NT2/D1 (cell line): ENCODE data around the gene PNMA8A.

Source experiments
- DNase-seq: peaks from one replicate; pipeline ENCODE4 v3.0.0-alpha.2; 2011; ENCODE audit warnings: low read depth, low spot score
- H3K27me3 ChIP-seq: 2 replicates; pipeline ENCODE4 v1.6.0; 2011; ENCODE audit warnings: mild to moderate bottlenecking; ENCODE audit not compliant: insufficient read length, insufficient read depth
- H3K36me3 ChIP-seq: 2 replicates; pipeline ENCODE4 v1.6.1; 2011; ENCODE audit warnings: mild to moderate bottlenecking, low read length, mixed read lengths; ENCODE audit not compliant: insufficient read depth, insufficient read length
- H3K4me1 ChIP-seq: 2 replicates; pipeline ENCODE4 v1.5.1; 2011; ENCODE audit not compliant: insufficient read depth, insufficient read length
- H3K4me3 ChIP-seq: 2 replicates; pipeline ENCODE4 v1.5.1; 2011; ENCODE audit warnings: low read depth; ENCODE audit not compliant: insufficient read length
- H3K9ac ChIP-seq: 2 replicates; pipeline ENCODE4 v1.6.0; 2011; ENCODE audit warnings: low read depth; ENCODE audit not compliant: insufficient read length
- H3K9me3 ChIP-seq: 2 replicates; pipeline ENCODE4 v1.5.1; 2011; ENCODE audit warnings: mild to moderate bottlenecking, low read length; ENCODE audit not compliant: insufficient read depth
- SUZ12 ChIP-seq: IDR thresholded peaks from 2 replicates; pipeline ENCODE4 v1.6.1; 2011; ENCODE audit not compliant: insufficient read length, insufficient read depth; ENCODE audit errors: extremely low read depth
- YY1 ChIP-seq: IDR thresholded peaks from 2 replicates; pipeline ENCODE4 v1.6.1; 2011; ENCODE audit not compliant: insufficient read length, insufficient read depth
- ZNF274 ChIP-seq: IDR thresholded peaks from 2 replicates; pipeline ENCODE4 v1.6.1; 2011; ENCODE audit warnings: mild to moderate bottlenecking, low read depth, low read length

Gene PNMA8A

GRCh38 chr19:46495786-46496099 lies 24.4 kb upstream of the PNMA8A start, which contains the start of gene PNMA8B:
Gene PNMA8B (minus strand): TSS chr19:46495867. CDS start chr19:46495465, 402 bp downstream.
- DNase-seq, result peak; percentile 74
- Histone ChIP-seq H3K9me3 (no peaks in the 10 kb centered on the region), H3K4me1 (peaks cover 12% of the 10 kb centered on the region), H3K27me3 (no peaks in the 10 kb centered on the region), H3K4me3 (peak within 1 kb of the TSS; percentile 43), H3K9ac (peak within 1 kb of the TSS; percentile 66), H3K36me3 (no peaks in the 10 kb centered on the region)
- TF ChIP-seq YY1, result no peak
- no peak for TF ChIP-seq ZNF274
- no peak for TF ChIP-seq SUZ12

GRCh38 chr19:46494941-46495785 lies 23.8 kb upstream of the PNMA8A start:
- no peak for DNase-seq
- H3K4me3 ChIP-seq, result peak overlapping the region; percentile 43
- no peaks in the 10 kb centered on the region for H3K9me3 ChIP-seq
- no peaks in the 10 kb centered on the region for H3K36me3 ChIP-seq
- no peaks in the 10 kb centered on the region for H3K27me3 ChIP-seq
- no peak for TF ChIP-seq SUZ12
- no peak for TF ChIP-seq YY1
- no peak for TF ChIP-seq ZNF274
- H3K9ac ChIP-seq, result peak overlapping the region; percentile 66
- H3K4me1 ChIP-seq, result peaks cover 12% of the 10 kb centered on the region

GRCh38 chr19:46494146-46494940 lies 23.0 kb upstream of the PNMA8A start:
- Histone ChIP-seq H3K27me3 (no peaks in the 10 kb centered on the region), H3K9me3 (no peaks in the 10 kb centered on the region), H3K4me1 (peaks cover 16% of the 10 kb centered on the region), H3K36me3 (no peaks in the 10 kb centered on the region), H3K9ac (peak overlapping the region; percentile 32), H3K4me3 (no peak overlapping the region)
- TF ChIP-seq YY1 (no peak), SUZ12 (no peak), ZNF274 (no peak)
- DNase-seq, result no peak

- H3K4me3 ChIP-seq, result no peak overlapping the region
- DNase-seq, result no peak
- H3K27me3 ChIP-seq, result no peaks in the 10 kb centered on the region
- H3K9me3 ChIP-seq, result no peaks in the 10 kb centered on the region
- no peaks in the 10 kb centered on the region for H3K36me3 ChIP-seq
- TF ChIP-seq YY1 (no peak), SUZ12 (no peak), ZNF274 (no peak)
- H3K4me1 ChIP-seq, result peaks cover 20% of the 10 kb centered on the region
- no peak overlapping the region for H3K9ac ChIP-seq
These were observed 22.1 kb upstream of the PNMA8A start for GRCh38 chr19:46493236-46494145.

GRCh38 chr19:46492841-46493235 lies 21.5 kb upstream of the PNMA8A start:
- Histone ChIP-seq H3K9ac (no peak overlapping the region), H3K36me3 (no peaks in the 10 kb centered on the region), H3K27me3 (no peaks in the 10 kb centered on the region), H3K4me1 (peaks cover 20% of the 10 kb centered on the region), H3K9me3 (no peaks in the 10 kb centered on the region), H3K4me3 (no peak overlapping the region)
- no peak for TF ChIP-seq SUZ12
- TF ChIP-seq ZNF274, result no peak
- no peak for DNase-seq

- no peak overlapping the region for H3K4me3 ChIP-seq
- H3K4me1 ChIP-seq, result peaks cover 23% of the 10 kb centered on the region
- no peak for DNase-seq
- H3K27me3 ChIP-seq, result peaks cover 3% of the 10 kb centered on the region
- H3K9ac ChIP-seq, result no peak overlapping the region
- TF ChIP-seq ZNF274 (no peak), SUZ12 (no peak), YY1 (no peak)
- no peaks in the 10 kb centered on the region for H3K9me3 ChIP-seq
- no peaks in the 10 kb centered on the region for H3K36me3 ChIP-seq
These were observed 20.8 kb upstream of the PNMA8A start for GRCh38 chr19:46491975-46492682.
